GM18951 (cell line): ENCODE measurements around the gene SEC24D.

Source experiments
- POLR2A ChIP-seq: IDR thresholded peaks from 4 replicates; pipeline ENCODE4 v1.6.1; 2011; ENCODE audit warnings: mild to moderate bottlenecking; ENCODE audit not compliant: insufficient read length, insufficient read depth; ENCODE audit errors: extremely low read depth
- in situ Hi-C: fragments of 300-500 bp; cut with MboI; formaldehyde crosslinking; loops from one replicate; pipeline ENCODE4 v1.12.0; 2022; ENCODE audit warnings: low sequenced_read_pairs, mixed read lengths, inconsistent platforms; ENCODE audit not compliant: unreplicated experiment

SEC24D gene

DNA sequence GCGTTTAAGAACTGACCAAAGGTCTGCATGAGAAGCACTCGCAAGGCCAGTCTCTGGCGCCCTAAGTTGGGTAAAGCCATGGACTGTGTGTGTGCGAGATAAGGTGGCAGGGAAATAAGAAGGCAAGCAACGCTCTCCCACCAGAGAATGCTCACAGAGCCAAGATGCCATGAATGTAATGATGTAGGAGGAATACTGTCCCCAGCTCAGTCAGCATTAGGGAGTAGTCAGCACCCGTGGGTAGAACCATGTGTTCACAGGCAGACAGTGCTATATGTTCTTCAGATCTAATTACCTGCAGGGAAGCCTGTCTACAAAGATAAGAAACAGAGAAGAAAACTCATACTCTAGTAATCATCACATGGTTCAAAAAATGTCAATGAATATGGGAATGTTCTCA, 68.8 kb downstream of the SEC24D start:
- in situ Hi-C loops, result no loop called here
- TF ChIP-seq POLR2A, result no peak

DNA sequence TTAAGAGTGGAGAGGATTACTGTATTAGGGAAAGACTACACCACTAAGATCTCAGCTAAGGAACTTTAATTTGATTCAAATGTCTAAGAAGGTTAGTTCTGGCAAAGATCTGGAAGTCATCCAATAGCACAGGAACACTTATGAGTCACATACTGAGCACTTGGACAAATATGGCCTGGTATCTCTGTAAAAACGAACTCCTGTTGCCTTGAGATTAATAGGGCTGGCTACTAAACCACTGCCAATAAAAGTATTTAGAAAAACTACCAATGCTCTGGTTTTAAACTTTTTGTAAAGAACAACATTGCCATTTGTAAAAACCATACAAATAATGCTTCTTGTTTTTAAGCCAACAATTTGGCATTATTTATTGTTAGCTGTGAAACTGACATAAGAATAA, 70.5 kb downstream of the SEC24D start:
- no peak for TF ChIP-seq POLR2A
- in situ Hi-C loops, result no loop called here

DNA sequence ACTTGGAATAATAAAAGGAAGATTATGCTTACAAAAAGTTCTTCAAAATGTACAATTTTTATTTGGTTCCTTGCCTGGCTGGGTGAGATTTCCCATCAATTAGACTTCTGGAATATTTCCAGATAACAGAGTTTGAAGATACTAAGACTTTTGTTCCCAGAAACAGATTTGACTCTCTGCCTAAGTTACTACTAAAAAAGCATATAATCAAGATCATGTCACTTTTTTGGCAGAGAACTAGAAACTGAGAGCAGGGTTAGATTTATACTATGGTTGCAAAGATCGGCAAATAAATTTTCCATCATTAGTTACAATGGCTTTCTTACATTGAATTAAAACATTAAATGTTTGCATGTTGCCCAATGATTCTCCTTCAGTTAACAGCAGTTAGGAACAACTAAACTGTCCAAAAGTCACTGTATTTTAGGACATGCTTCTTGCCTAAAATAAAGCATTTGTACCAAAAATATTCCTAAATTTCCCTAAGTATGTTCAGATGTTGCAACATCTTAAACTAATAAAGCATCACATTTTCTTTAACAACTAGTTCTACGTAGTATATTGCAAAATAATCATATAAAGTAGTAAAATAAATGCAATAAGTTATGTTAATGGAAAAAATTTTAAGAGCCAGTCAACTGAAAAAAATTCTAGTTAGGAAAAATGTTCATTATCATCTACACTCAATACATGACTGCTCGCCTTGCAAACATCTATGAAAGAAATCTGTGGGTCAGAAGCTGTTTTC, 73.0 kb downstream of the SEC24D start:
- TF ChIP-seq POLR2A, result no peak
- in situ Hi-C loops, result no loop called here

DNA sequence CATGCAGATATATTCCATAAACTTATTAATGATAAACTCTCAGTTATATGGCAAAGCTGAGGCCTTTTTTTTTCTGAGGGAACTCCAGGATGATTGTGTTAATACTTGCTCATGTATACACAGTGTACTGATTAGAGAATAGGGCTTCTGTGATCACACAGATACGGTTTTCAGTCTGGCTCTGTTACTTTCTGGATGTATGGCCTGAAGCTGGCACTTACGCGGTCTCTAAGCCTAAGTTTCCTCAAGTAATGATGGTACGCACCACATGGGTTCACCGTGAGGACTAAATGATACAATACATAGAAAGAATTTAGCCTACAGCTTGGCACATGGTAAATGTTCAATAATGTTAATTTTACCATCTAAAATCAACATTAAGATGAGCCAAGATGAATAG, 73.8 kb downstream of the SEC24D start:
- in situ Hi-C loops, result no loop called here
- no peak for TF ChIP-seq POLR2A

DNA sequence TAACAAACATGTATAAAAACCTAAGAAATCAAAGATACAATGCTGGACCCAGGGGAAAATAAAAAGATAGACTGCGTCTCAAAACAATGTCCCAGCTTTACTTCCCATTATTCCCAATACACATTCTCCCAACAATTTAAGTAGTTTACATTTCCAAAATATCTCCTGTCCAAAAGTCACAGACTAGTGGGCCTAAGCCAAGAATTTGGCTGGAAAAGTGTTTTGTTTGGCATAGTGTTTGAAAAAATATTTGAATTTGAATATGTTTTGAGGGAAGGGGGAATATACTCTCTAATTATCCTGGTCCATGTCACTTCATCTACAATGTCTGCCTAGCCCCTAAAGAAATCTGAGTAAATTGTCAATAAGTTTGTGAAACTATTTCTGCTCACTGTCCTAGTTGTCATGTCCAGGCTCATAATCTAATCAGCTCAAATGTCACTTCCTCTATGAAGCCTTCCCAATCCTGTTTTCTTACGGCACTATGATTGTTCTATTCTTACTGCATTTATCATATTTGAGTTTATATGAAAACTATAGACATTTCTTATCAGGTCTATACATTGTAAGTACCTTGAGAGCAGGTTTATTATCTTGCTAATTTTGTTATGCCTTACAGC, 74.4 kb downstream of the SEC24D start:
- TF ChIP-seq POLR2A, result no peak
- in situ Hi-C loops, result no loop called here

DNA sequence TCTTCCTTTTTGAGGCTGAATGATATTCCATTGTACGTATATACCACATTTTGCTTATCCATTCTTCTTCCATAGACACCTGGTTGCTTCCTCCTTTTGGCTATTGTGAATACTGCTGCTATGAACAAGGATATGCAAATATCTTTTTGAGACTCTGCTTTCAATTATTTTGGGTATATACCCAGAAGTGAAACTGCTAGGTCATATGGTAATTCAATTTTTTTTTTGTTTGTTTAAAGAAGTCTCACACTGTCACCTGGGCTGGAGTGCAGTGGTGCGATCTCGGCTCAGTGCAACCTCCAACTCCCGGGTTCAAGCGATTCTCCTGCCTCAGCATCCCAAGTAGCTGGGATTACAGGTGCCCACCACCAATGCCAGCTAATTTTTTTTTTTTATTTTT, 75.4 kb downstream of the SEC24D start:
- in situ Hi-C loops, result no loop called here
- no peak for TF ChIP-seq POLR2A

DNA sequence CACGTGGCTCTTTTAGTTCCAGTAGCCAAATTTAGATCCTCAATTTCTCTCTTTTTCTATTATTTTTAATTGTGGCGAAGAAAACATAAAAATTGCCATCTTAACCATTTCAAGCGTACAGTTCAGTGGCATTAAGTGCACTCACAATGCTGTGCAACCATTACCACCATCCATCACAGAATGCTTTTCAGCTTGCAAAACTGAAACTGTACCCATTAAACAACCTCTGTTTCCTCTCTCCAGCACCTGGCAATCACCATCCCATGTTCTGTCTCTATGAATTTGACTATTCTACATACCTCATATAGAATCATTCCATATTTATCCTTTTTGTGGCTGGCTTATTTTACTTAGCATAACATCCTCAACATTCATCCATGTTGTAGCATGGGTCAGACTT, 75.8 kb downstream of the SEC24D start:
- TF ChIP-seq POLR2A, result no peak
- in situ Hi-C loops, result no loop called here

DNA sequence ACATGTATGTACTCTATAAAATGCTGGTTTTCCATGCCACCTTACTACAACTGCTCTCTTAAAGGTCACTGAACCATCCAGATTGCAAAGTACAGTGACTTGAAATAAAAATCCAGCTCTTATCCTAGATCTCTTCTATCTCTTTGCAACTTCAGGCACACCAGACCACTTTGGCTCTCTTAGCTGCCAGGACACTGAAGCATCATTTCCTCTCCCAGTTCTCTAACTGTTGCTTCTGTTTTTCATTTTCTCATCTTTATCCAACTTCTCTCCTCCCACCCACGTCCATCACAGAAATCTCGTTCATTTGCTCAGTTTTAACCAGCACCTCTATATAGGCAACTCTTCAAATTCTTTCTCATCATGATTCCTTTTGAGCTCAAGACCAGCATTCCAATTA, 76.4 kb downstream of the SEC24D start:
- in situ Hi-C loops, result no loop called here
- no peak for TF ChIP-seq POLR2A

DNA sequence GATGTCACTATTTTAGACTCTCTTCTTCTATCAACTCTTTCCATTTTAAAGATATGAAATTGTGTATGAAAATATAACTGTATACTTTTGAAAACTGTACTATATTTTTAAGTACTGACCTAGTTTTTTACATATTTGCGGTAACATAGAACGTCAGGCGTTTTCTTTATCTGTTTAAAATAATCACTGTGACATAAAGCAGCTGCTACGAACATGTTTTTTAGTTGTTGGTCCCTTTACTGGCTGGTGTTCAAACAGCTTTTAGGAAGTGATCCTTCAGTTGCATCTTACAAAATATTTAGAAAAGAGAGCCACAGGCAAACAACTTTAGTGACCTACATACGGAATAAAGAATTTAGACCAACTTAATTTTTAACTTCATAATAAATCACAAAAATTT, 77.6 kb downstream of the SEC24D start:
- TF ChIP-seq POLR2A, result no peak
- in situ Hi-C loops, result no loop called here

DNA sequence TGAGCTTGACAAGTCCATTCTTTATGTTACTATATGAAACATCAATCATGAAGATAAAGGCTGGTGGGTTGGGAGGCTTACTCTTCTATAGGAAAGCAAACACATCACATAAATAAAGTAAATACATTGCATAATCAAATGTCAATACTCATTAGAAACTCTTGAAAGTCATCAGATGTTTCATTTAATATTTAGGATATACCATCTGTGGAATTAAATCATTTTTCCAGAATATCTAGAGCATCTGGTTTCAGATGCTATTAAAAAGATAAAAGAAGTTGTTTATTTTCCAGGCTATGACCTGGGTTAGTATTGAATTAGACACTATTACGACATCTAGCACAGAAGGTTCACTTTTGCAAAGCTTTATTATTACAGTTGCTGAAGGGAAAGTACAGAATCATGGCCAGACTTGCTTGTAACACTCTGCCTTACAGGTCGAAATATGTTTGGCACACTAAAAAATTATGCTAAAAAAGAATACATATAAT, 78.1 kb downstream of the SEC24D start:
- in situ Hi-C loops, result no loop called here
- TF ChIP-seq POLR2A, result no peak

DNA sequence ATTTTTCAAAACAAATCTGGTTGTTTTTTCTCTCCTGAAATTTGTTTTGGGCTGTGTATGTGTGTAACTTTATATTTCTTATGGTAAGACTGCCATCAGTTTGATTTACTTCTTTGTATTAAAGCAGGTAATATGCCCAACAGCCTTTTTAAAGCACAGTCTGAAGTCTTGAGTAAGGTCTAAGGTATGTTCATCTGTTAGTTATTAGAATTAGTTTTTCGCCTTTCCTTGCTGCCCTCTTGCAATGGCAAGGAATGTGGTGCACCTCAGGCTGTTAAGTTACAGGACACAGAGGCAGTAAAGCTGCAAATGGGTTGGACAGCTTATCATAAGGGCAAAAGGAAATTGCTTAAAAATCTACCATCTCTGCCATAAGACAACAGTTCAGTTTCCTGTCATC, 79.0 kb downstream of the SEC24D start:
- TF ChIP-seq POLR2A, result no peak
- in situ Hi-C loops, result no loop called here

DNA sequence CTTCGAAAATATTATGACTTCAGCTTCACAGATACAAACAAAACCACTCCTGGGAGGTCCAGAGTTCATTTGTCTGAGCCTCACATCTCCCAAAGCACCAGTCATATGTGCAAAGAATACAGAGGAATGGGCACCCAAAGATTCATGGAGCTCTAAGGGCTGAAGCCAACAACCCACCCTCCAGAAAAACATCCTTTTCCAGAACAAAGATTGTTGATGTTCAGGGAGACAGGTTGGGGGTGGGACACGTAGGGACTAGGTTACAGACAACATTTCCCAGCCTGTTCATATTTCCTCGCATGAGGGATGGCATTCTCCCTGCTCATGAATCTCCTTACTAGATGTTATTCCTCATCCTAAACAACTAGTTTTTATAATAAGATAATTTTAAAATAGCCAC, 79.5 kb downstream of the SEC24D start:
- in situ Hi-C loops, result no loop called here
- TF ChIP-seq POLR2A, result no peak

DNA sequence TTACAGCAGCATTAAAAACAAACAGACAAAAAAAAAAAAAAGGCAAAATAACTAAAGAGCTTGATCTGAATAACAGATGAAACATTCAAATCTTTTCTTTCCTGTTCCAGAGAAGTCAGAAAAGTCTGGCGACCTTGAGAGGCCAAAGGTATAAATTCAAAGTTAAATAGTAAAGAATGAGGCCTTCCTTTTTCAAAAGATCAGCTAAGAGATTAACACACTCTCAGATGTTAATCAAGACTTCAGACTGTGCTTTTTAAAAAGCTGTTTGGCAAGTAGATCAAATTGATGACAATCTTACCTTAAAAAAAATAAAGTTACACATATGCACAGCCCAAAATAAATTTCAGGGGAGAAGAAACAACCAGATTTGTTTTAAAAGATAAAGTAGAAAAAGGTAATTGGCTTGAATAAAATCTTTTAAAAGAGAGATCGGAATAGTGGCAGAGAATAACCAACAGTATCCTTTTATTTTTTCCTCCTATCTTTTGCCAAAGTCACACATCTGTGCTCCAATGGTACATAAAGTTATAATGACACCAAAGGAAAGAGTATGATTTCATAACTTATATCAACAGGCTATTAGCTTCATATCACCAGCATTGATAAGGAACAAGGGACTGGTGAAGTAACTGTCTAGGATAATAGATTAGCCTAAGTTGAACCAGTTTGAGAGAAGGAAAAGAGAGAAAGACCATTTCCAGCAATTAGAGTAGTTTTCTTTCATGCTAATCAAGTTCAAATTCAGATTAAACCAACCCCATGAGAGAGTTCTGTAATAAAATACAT, 80.3 kb downstream of the SEC24D start:
- no peak for TF ChIP-seq POLR2A
- in situ Hi-C loops, result no loop called here
